ENCODE measurements around the gene QRICH1. TPM values are rescaled to one million over a fixed set of nuclear protein-coding genes. Genes with fewer than 3 reads are reported as not detected.
A peak's percentile ranks its signal among the peaks of the same experiment; 100 is the strongest.

QRICH1 gene
- total RNA-seq, 1 donor from 2014 or later = 39.2 TPM

DNA sequence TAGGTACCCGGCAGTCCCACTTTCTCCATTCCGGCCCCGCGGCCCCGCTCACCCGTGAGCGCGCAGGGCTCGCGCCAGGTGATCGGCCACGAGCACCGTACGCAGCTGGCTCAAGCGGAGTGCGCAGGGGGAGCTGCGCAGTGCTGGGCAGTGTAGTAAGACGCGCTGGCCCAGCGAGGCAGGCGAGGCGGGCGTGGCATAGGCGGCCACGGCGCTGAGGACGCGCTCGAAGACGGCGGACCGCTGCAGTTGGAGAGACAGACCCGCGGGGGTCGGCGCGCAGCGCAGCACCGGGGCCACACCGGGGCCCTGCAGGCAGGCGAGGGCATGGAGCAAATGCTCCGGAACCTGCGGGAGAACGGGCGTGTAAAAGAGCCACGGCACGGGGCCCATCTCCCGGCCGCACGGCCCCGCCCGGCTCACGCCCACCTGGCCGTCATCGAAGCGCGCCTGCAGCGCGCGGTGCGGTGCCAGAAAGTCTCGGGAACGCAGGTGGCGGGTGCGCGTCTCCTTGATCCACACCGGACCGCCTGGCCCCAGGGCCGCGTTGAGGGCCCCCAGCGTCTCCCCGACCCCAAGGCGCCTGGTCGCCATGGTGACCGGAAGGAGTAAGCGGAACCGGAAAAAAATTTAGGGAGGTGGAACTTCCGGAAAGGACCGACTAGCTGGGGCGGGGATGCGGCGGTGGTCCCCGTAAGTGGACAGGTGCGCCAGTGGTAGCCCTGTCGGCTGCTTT, 75.7 kb downstream of the QRICH1 start, which contains the start of gene DALRD3:
DALRD3 (minus strand) TSS at position 610 of the 736 bp plus-strand sequence; CDS start at position 594, 16 bp downstream.
- H3K36me3 ChIP-seq (ENCODE audit: control insufficient read depth, insufficient read depth, low read length) = peaks cover 25% of the 10 kb centered on the region
- H3K4me3 ChIP-seq (ENCODE audit: low read depth, low read length) = peak within 1 kb of the TSS; percentile 79
- no peak for TF ChIP-seq CTCF (IDR thresholded peaks at IDR 0.05; ENCODE audit: insufficient read depth, low read length, severe bottlenecking)
- H3K27me3 ChIP-seq (ENCODE audit: control insufficient read depth, insufficient read depth, low read length) = no peaks in the 10 kb centered on the region
- no peak for FAIRE-seq
- peak; percentile 39 for DNase-seq (ENCODE audit: low read depth)

DNA sequence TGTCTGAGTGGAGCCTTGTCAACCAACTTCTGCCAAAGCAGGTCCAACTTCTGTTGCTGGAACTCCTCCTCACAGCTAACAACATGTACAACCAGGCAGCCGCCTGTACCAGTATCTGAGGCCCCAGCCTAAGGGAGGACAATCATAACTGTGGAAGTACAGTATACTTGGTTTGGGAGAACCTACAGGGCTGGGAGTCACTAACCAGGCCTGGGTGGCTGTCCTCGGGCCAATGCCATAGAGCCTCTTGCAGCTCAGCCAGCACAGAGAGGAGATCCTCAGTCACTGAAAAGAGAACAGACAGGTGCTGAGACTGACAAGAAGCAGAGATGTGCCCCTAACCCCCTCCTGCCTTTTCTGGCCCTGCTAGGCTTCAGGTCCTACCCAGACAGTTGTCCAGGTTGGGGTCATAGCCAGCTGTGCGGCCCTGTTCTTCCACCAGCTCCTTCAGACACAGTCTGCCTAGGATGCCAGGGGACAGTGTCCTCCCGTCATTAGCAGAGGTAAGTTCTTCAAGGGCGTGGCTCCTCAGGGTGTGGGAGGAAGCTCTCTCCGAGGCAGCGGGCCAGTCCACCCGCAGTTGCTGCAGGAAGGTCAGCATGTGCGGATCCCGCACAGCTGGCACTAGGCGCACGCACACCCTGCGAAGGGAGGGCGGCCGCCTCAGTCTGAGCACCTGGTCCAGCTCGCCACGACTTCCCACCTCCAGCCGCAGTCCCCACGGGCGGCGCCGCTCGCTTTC, 76.5 kb downstream of the QRICH1 start:
- FAIRE-seq (no peak), DNase-seq (ENCODE audit: low read depth) (no peak)
- TF ChIP-seq CTCF (IDR thresholded peaks at IDR 0.05; ENCODE audit: insufficient read depth, low read length, severe bottlenecking) = no peak
- peaks cover 23% of the 10 kb centered on the region for H3K36me3 ChIP-seq (ENCODE audit: control insufficient read depth, insufficient read depth, low read length)
- peak overlapping the region; percentile 79 for H3K4me3 ChIP-seq (ENCODE audit: low read depth, low read length)
- H3K27me3 ChIP-seq (ENCODE audit: control insufficient read depth, insufficient read depth, low read length) = no peaks in the 10 kb centered on the region

GRCh38 chr3:49016414-49017228, 77.2 kb downstream of the QRICH1 start:
- no peak for FAIRE-seq
- Histone ChIP-seq H3K4me3 (ENCODE audit: low read depth, low read length) (no peak overlapping the region), H3K36me3 (ENCODE audit: control insufficient read depth, insufficient read depth, low read length) (peaks cover 28% of the 10 kb centered on the region), H3K27me3 (ENCODE audit: control insufficient read depth, insufficient read depth, low read length) (no peaks in the 10 kb centered on the region)
- TF ChIP-seq CTCF (IDR thresholded peaks at IDR 0.05; ENCODE audit: insufficient read depth, low read length, severe bottlenecking) = no peak
- no peak for DNase-seq (ENCODE audit: low read depth)

DNA sequence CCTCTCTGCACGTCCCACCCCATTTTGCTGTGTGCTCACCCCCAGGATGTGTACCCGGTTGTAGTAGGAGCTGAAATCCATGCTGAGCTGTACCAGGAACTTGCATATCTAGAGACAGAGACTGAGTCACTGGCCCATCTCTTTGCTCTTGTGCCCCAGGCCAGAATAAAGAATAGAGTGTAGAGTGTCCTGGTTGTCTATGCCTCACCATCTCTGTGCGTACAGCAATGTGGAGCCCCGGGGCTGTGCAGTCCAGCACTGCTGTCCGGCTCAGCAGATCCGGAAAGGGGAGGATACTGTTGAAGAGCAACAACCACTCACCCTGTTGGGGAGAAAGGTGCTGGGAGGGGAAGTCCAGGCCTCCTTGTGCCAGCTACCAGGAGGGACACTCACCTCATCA, 78.1 kb downstream of the QRICH1 start:
- no peak for TF ChIP-seq CTCF (IDR thresholded peaks at IDR 0.05; ENCODE audit: insufficient read depth, low read length, severe bottlenecking)
- peak; percentile 50 for DNase-seq (ENCODE audit: low read depth)
- no peak for FAIRE-seq
- H3K27me3 ChIP-seq (ENCODE audit: control insufficient read depth, insufficient read depth, low read length) = no peaks in the 10 kb centered on the region
- H3K4me3 ChIP-seq (ENCODE audit: low read depth, low read length) = no peak overlapping the region
- peaks cover 29% of the 10 kb centered on the region for H3K36me3 ChIP-seq (ENCODE audit: control insufficient read depth, insufficient read depth, low read length)

- H3K27me3 ChIP-seq (ENCODE audit: control insufficient read depth, insufficient read depth, low read length) = no peaks in the 10 kb centered on the region
- no peak for DNase-seq (ENCODE audit: low read depth)
- no peak for FAIRE-seq
Observed at GRCh38 chr3:49015072-49015471, 78.8 kb downstream of the QRICH1 start.

More at GRCh38 chr3:49015072-49015471, 78.8 kb downstream of the QRICH1 start:
- TF ChIP-seq CTCF (IDR thresholded peaks at IDR 0.05; ENCODE audit: insufficient read depth, low read length, severe bottlenecking) = no peak
- Histone ChIP-seq H3K36me3 (ENCODE audit: control insufficient read depth, insufficient read depth, low read length) (peaks cover 29% of the 10 kb centered on the region), H3K4me3 (ENCODE audit: low read depth, low read length) (no peak overlapping the region)
